WTC11 (cell line): ENCODE measurements around the gene BBS9.

Experiments
- CREM ChIP-seq: sonication (generic); formaldehyde crosslinking; IDR thresholded peaks from 2 replicates; pipeline ENCODE4 v1.8.1; 2022; ENCODE audit warnings: mild to moderate bottlenecking, missing genetic modification reagents, moderate library complexity
- TCF7 ChIP-seq: sonication (generic); formaldehyde crosslinking; IDR thresholded peaks from 2 replicates; pipeline ENCODE4 v1.8.0; 2022; ENCODE audit warnings: mild to moderate bottlenecking, low read depth, missing genetic modification reagents, moderate library complexity
- TEAD4 ChIP-seq: sonication (generic); formaldehyde crosslinking; IDR thresholded peaks from 2 replicates; pipeline ENCODE4 v1.8.0; 2022; ENCODE audit warnings: mild to moderate bottlenecking, missing genetic modification reagents
- TF ChIP-seq, protein P1 (sequence below): fragments of 250-450 bp; sonication (Bioruptor Pico); IDR thresholded peaks from 2 replicates; pipeline ENCODE4 v1.9.0; 2021; ENCODE audit warnings: mild to moderate bottlenecking, borderline replicate concordance
- TF ChIP-seq, protein P2 (sequence below): sonication (generic); formaldehyde crosslinking; IDR thresholded peaks from 2 replicates; pipeline ENCODE4 v1.8.1; 2022; ENCODE audit warnings: low read depth, mild to moderate bottlenecking, moderate library complexity, missing genetic modification reagents, borderline replicate concordance

GRCh38 chr7:33495207-33495606 is 365.8 kb downstream of the BBS9 start:
- TF ChIP-seq TEAD4 (CRISPR knock-in tag): no peak
- TF ChIP-seq, protein P1, sequence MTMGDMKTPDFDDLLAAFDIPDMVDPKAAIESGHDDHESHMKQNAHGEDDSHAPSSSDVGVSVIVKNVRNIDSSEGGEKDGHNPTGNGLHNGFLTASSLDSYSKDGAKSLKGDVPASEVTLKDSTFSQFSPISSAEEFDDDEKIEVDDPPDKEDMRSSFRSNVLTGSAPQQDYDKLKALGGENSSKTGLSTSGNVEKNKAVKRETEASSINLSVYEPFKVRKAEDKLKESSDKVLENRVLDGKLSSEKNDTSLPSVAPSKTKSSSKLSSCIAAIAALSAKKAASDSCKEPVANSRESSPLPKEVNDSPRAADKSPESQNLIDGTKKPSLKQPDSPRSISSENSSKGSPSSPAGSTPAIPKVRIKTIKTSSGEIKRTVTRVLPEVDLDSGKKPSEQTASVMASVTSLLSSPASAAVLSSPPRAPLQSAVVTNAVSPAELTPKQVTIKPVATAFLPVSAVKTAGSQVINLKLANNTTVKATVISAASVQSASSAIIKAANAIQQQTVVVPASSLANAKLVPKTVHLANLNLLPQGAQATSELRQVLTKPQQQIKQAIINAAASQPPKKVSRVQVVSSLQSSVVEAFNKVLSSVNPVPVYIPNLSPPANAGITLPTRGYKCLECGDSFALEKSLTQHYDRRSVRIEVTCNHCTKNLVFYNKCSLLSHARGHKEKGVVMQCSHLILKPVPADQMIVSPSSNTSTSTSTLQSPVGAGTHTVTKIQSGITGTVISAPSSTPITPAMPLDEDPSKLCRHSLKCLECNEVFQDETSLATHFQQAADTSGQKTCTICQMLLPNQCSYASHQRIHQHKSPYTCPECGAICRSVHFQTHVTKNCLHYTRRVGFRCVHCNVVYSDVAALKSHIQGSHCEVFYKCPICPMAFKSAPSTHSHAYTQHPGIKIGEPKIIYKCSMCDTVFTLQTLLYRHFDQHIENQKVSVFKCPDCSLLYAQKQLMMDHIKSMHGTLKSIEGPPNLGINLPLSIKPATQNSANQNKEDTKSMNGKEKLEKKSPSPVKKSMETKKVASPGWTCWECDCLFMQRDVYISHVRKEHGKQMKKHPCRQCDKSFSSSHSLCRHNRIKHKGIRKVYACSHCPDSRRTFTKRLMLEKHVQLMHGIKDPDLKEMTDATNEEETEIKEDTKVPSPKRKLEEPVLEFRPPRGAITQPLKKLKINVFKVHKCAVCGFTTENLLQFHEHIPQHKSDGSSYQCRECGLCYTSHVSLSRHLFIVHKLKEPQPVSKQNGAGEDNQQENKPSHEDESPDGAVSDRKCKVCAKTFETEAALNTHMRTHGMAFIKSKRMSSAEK (CRISPR knock-in tag): no peak
- TF ChIP-seq, protein P2, sequence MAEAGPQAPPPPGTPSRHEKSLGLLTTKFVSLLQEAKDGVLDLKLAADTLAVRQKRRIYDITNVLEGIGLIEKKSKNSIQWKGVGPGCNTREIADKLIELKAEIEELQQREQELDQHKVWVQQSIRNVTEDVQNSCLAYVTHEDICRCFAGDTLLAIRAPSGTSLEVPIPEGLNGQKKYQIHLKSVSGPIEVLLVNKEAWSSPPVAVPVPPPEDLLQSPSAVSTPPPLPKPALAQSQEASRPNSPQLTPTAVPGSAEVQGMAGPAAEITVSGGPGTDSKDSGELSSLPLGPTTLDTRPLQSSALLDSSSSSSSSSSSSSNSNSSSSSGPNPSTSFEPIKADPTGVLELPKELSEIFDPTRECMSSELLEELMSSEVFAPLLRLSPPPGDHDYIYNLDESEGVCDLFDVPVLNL (CRISPR knock-in tag): no peak
- TF ChIP-seq TCF7 (CRISPR knock-in tag): no peak
- TF ChIP-seq CREM (CRISPR knock-in tag): no peak
